NCI-H510A treated with DMSO at 0.1 percent for 48 hours (cell line): ENCODE measurements around the gene IGLL5.

Experiments used
- DNase-seq: peaks from one replicate; lab custom pipeline; 2025; lab: John Stamatoyannopoulos, UW

IGLL5 gene

GRCh38 chr22:22887621-22888503 is at the start of gene IGLL5:
IGLL5 (plus strand) TSS chr22:22887816; CDS start chr22:22888054, 238 bp downstream.
- no peak for DNase-seq

GRCh38 chr22:22838148-22838786 is 49.3 kb upstream of the IGLL5 start:
- DNase-seq, result no peak

GRCh38 chr22:22839570-22840314 is 47.9 kb upstream of the IGLL5 start:
- no peak for DNase-seq

- no peak for DNase-seq
Measured at GRCh38 chr22:22840780-22841179, 46.8 kb upstream of the IGLL5 start.

GRCh38 chr22:22841598-22841997 is 46.0 kb upstream of the IGLL5 start:
- DNase-seq, result no peak

- no peak for DNase-seq
Measured at GRCh38 chr22:22842085-22842484, 45.5 kb upstream of the IGLL5 start.

- DNase-seq, result peak; percentile 36
Measured at GRCh38 chr22:22843848-22844247, 43.8 kb upstream of the IGLL5 start.

GRCh38 chr22:22847241-22847640 is 40.4 kb upstream of the IGLL5 start:
- no peak for DNase-seq

GRCh38 chr22:22848364-22848866 is 39.2 kb upstream of the IGLL5 start:
- DNase-seq, result peak; percentile 38

DNA sequence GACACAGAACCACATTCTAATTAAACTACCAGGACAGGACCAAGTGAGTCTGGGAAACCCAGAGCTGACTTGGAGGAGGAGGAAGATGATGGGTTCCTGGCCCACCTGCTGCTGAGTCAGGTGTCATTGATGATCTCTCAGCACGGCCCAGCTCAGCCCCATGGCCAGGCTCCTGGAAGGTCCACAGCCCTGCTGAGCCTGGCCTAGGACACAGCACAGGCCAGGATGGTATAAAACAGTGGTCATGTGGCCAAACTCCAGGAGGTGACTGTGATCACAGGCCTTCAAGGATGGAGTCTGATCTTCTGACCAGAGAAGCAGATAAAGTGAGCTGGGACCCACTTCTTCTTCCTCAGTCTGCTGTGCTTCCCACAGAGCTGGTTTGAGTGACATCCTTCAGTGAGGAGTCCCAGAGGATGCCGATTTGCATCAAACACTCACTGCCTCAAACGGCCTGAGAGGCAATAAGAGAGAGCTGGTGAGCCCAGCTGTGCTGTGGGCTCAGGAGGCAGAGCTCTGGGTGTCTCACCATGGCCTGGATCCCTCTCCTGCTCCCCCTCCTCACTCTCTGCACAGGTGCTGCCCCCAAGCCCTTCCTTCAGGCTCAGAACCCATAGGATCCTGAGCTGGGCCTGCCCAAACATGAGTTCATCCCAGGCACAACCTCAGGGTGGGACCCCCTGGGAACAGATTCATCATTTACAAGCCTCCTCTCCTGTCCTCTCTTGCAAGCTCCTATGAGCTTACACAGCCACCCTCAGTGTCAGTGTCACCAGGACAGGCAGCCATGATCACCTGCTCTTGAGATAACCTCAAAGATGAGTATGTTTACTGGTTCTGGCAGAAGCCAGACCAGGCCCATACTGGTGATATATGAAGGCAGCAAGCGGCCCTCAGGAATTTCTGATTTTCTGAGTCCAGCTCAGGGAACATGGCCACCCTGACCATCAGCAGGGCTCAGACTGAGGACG is 37.7 kb upstream of the IGLL5 start:
- no peak for DNase-seq

GRCh38 chr22:22851969-22852368 is 35.6 kb upstream of the IGLL5 start:
- no peak for DNase-seq

GRCh38 chr22:22853713-22854112 is 33.9 kb upstream of the IGLL5 start:
- no peak for DNase-seq

DNA sequence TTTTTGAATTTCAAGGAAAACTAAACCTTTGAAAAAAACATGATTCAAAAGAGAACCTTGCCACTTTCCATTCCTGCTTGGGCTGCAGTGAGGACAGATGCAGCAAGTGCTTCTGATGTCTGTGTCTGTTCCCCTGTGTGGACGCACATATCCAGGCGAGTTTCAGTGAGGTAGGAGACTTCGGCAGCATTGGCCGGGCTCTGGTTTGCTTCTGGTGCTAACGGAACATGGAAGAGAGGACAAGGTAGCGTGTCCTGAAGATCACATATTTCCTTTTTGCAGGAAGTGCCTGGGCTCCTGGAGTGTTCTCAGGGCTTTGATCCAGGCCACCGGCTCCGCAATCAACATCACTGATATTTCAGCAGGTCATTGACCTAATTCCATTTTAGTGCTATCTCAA is 33.1 kb upstream of the IGLL5 start:
- DNase-seq, result no peak

GRCh38 chr22:22855085-22855484 is 32.5 kb upstream of the IGLL5 start:
- DNase-seq, result no peak

GRCh38 chr22:22855617-22856308 is 31.9 kb upstream of the IGLL5 start:
- DNase-seq, result no peak

DNA sequence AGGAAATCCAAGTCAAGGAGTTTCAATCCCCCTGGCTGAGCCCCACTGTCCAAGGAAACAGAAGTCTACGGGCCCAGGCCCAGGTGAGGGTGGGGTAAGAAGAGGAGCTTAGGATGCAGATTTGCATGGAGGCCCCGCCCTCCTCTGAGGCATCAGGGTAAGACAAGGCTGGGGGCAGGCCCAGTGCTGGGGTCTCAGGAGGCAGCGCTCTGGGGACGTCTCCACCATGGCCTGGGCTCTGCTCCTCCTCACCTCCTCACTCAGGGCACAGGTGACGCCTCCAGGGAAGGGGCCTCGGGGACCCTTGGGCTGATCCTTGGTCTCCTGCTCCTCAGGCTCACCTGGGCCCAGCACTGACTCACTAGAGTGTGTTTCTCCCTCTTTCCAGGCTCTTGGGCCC is 31.3 kb upstream of the IGLL5 start:
- DNase-seq, result no peak

DNA sequence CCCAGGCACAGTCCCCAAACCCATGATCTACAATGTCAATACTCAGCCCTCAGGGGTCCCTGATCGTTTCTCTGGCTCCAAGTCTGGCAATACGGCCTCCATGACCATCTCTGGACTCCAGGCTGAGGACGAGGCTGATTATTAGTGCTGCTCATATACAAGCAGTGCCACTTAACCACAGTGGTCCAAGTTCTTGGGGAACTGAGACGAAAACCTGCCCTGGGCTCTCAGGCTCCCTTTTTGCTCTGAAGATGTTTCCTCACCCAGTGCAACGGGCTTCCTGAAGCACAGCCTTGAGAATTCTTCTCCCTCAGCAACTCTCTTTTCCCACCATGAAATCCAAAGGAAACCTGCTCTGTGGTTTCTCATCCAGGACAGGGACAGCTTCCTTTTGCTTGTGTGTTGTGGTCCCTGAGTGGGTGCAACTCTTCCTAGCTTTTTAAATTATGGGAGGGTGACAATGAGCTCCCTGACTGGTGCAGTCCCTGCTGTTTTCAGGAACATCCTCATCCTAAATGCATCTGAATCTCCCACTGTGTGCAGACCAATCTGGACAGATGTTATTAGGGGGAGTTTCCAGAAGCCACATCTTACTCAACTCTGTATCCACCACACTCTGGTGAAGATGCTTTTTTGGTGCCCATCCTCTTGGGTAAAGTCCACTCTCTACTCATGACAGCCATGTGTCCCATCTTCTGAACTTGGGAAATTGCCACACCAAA is 30.6 kb upstream of the IGLL5 start:
- DNase-seq, result no peak

DNA sequence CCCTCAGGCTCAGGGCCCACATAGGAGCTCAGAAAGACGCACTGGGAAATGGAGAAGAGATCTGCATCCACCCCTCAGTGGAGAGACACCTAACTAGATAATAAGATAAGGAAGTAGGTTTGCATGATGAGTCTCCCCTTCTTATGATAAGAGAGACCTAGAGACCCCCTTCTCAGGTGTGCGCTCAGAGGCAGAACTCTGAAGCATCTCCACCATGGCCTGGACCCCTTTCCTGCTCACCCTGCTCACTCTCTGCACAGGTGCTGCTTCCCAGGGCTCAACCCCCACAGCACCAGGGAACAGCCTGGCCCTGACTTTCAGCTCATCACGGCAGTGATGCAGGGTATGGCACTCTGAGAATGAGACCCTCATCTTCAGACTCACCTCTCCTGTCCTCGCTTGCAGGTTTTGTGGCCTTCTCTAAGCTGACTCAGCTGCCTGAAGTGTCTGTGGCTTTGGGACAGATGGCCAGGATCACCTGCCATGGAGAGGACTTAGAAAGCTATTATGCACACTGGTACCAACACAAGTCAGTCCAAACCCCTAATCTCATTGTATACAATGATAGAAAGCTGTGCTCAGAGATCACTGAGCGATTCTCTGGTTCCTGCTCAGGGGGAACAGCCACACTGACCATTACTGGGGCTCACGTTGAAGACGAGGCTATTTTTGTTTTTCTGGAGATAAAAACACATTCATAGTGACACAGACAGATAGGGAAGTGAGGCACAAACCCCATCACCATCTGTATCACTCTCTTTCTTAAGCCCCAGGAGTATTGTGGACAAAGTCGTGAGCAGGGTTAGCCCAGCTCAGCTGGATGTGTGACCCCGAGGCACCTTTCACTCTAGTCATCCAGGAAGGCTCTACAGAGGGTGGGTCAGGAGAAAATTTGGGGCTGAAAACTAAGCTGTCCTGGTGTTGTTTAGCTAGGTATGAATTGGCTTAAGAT is 29.7 kb upstream of the IGLL5 start:
- DNase-seq, result peak; percentile 4

DNA sequence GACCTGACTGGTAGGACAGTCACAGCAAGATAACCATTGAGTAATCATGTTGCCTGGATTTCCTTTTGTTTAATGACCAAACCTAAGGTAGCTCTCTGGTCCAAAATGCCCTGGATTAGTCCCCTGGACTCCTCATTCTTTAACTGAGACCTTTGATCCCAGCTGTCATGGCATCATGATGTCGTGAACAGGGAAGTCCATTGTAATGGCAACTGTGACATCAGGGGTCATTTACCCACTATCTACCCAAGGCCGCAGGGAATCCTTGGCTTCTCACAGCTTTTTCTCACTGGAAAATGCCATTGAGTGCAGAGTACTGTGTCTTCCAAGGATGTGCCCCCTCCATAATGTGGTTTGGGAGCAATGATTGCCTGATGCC is 29.1 kb upstream of the IGLL5 start:
- no peak for DNase-seq
